ENCODE results near the gene CNEP1R1.

DNA sequence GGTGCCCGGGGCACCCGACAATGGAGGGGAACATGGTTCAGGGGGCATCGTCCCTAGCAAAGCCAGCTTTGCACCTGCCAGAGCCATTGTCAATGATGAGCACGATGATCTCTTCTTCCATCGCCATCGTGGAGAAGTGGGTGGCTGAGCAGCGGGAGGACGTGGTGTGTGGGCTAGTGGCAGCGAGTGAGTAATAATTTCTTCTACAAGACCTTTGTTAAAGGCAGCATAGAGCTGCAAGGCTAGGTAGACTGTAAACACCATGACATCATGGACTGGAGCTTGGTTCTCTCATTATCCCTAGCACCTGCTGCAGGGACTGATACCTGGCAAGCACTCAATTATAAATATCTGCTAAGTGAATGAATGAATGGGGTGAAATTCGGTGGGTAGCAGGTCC lies 34.1 kb downstream of the CNEP1R1 start:
- no peak for TF ChIP-seq CTCF (conservative IDR thresholded peaks at IDR 0.05; ENCODE audit: low read depth in 2 of 2)
- no peak for TF ChIP-seq EZH2phosphoT487 (IDR thresholded peaks at IDR 0.05; ENCODE audit: unreplicated experiment)
- no peak for TF ChIP-seq EZH2 (IDR thresholded peaks at IDR 0.05; ENCODE audit: low read depth, unreplicated experiment)
- TF ChIP-seq REST (IDR thresholded peaks at IDR 0.05; ENCODE audit: unreplicated experiment), result no peak
- TF ChIP-seq JUNB (IDR thresholded peaks at IDR 0.05; ENCODE audit: unreplicated experiment), result no peak
- no peak for TF ChIP-seq ETS1 (IDR thresholded peaks at IDR 0.05)
- TF ChIP-seq NANOG (IDR thresholded peaks at IDR 0.05; ENCODE audit: borderline replicate concordance), result no peak
- TF ChIP-seq STAT1 (IDR thresholded peaks at IDR 0.05; ENCODE audit: unreplicated experiment), result no peak
- no peak for TF ChIP-seq POLR2AphosphoS5 (IDR thresholded peaks at IDR 0.05; ENCODE audit: low read depth)
